ENCODE measurements around the gene GTF2A1. TPM values are rescaled to one million over a fixed set of nuclear protein-coding genes. Genes with fewer than 3 reads are reported as not detected.

GTF2A1 gene
- total RNA-seq, 4 donors from 2014 or later: 20.4 to 38.3 (median 33.2) TPM

DNA sequence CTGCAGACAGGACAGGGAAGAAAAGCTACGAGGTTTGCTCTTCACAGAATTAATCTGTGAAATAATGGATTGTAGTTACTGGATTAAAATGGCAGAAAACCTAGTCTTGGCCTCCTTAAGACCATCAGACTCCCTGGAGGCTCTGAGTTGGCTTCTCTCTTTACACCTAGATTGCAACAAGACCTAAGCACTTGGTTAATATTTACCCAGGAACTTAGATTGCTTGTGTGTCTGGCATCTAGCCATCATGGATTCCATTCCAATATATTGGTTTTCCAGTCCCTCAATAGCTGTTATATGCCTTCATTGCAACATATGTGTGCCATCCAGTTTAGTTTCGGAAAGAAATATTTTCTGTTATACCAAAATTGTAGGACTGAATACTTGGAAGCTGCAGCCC is 1.9 kb upstream of the GTF2A1 start:
- H3K27ac ChIP-seq: peak overlapping the region in 1 of 4 donors; percentile 98
- H3K36me3 ChIP-seq: no peaks in the 10 kb centered on the region
- no peaks in the 10 kb centered on the region for H3K9me3 ChIP-seq
- H3K4me1 ChIP-seq: peaks cover 18% of the 10 kb centered on the region in 2 donors
- TF ChIP-seq, protein P1, sequence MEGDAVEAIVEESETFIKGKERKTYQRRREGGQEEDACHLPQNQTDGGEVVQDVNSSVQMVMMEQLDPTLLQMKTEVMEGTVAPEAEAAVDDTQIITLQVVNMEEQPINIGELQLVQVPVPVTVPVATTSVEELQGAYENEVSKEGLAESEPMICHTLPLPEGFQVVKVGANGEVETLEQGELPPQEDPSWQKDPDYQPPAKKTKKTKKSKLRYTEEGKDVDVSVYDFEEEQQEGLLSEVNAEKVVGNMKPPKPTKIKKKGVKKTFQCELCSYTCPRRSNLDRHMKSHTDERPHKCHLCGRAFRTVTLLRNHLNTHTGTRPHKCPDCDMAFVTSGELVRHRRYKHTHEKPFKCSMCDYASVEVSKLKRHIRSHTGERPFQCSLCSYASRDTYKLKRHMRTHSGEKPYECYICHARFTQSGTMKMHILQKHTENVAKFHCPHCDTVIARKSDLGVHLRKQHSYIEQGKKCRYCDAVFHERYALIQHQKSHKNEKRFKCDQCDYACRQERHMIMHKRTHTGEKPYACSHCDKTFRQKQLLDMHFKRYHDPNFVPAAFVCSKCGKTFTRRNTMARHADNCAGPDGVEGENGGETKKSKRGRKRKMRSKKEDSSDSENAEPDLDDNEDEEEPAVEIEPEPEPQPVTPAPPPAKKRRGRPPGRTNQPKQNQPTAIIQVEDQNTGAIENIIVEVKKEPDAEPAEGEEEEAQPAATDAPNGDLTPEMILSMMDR (IDR thresholded peaks at IDR 0.05 in 4 of 5, conservative IDR thresholded peaks at IDR 0.05 in 1 of 5): no peak
- no peak for TF ChIP-seq POLR2A (IDR thresholded peaks at IDR 0.05)
- in situ Hi-C loops (cut with MboI; ENCODE audit: low sequenced_read_pairs in 4 of 4) (no loop called here), intact Hi-C loops (cut with DNase I; ENCODE audit: low total_unique reads) (loop anchor here (5.0 kb wide), 2 partner anchors 230 to 310 kb away; partner anchors contain the start of gene SEL1L)
- H3K27me3 ChIP-seq: no peaks in the 10 kb centered on the region
- H3K4me3 ChIP-seq: no peak overlapping the region
- ATAC-seq: no peak
- no peak for DNase-seq

DNA sequence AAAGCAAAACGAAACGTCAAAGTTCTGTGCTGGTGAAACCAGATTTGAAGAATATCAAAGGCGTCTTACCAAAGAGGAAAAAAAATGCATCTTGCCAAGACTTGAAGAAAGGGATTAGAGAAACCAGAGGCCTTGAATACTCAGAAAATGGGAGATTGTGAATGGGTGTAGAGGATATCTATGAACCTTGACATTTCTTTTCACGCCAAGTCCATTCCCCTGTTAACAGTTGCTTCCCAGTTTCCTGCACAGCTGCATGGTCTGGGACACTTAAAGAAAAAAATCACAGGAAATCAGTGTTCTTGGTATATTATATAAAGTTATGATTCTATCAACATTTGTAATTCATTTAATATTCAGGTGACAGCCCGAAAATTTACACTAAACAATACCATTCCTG is 1.4 kb upstream of the GTF2A1 start:
- H3K4me3 ChIP-seq: peak overlapping the region in 3 of 4 donors; percentile 58 to 93 (median 74)
- in situ Hi-C loops (cut with MboI; ENCODE audit: low sequenced_read_pairs in 4 of 4): no loop called here

DNA sequence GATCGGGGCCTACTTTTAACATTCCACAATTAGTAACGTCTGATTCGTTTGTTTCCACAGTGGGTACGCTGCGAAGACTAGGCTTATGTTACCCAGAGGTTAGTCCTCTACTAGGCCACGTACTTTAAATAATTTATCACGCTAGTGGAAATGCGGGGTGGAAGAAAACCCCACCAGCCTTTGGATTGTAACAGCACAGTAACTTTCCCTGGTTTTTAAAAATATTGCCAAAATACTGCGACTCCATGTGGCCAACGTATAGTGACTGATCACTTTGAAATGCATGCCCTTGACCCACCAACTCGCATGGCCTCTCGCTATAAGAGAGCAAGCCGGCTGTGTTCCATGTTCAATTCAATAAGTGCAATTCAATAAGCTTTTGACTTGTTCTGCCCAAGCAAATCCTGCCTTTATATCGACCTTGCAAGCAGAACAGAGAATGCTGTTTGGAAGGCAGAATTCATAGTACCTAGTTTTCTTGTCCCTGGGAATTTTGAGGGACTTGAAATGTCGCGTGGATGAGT is 882 bp upstream of the GTF2A1 start:
- H3K27me3 ChIP-seq: no peaks in the 10 kb centered on the region
- in situ Hi-C loops (cut with MboI; ENCODE audit: low sequenced_read_pairs in 4 of 4): no loop called here
- intact Hi-C loops (cut with DNase I; ENCODE audit: low total_unique reads): loop anchor here (5.0 kb wide), 2 partner anchors 231 to 311 kb away; partner anchors contain the start of gene SEL1L
- peak overlapping the region; percentile 92 to 98 (median 96) for H3K27ac ChIP-seq
- TF ChIP-seq, protein P1 (IDR thresholded peaks at IDR 0.05 in 4 of 5, conservative IDR thresholded peaks at IDR 0.05 in 1 of 5): no peak
- TF ChIP-seq POLR2A (IDR thresholded peaks at IDR 0.05): no peak
- DNase-seq (no peak), ATAC-seq (no peak)
- H3K36me3 ChIP-seq: no peaks in the 10 kb centered on the region
- H3K4me3 ChIP-seq: peak overlapping the region; percentile 58 to 93 (median 72)
- peaks cover 27 to 29% of the 10 kb centered on the region in 2 donors for H3K4me1 ChIP-seq
- no peaks in the 10 kb centered on the region for H3K9me3 ChIP-seq

More for the DNA sequence above, 1.4 kb upstream of the GTF2A1 start:
- H3K4me1 ChIP-seq: peaks cover 23 to 24% of the 10 kb centered on the region in 2 donors
- no peak for ATAC-seq
- H3K36me3 ChIP-seq: no peaks in the 10 kb centered on the region
- no peaks in the 10 kb centered on the region for H3K9me3 ChIP-seq
- no peaks in the 10 kb centered on the region for H3K27me3 ChIP-seq
- intact Hi-C loops (cut with DNase I; ENCODE audit: low total_unique reads): loop anchor here (5.0 kb wide), 2 partner anchors 230 to 310 kb away; partner anchors contain the start of gene SEL1L
- DNase-seq: no peak
- no peak for TF ChIP-seq POLR2A (IDR thresholded peaks at IDR 0.05)
- TF ChIP-seq, protein P1 (IDR thresholded peaks at IDR 0.05 in 4 of 5, conservative IDR thresholded peaks at IDR 0.05 in 1 of 5): no peak
- H3K27ac ChIP-seq: peak overlapping the region; percentile 92 to 98 (median 96)

DNA sequence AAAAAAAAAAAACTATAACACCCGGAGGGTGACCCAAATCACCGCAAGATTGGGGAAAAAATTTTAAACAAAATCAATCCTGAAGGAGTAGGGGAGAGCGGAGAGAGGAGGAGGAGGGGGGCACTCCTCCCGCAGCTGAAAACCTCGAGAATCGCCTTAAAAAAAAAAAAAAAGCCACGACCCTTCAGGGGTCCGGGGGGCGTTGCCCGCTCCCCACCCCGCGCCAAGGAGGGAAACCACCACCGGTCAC is 254 bp downstream of the GTF2A1 start:
- ATAC-seq: no peak
- no peaks in the 10 kb centered on the region for H3K9me3 ChIP-seq
- H3K4me1 ChIP-seq: peaks cover 27 to 30% of the 10 kb centered on the region in 2 donors
- peak; percentile 94 to 96 for TF ChIP-seq POLR2A (IDR thresholded peaks at IDR 0.05)
- TF ChIP-seq, protein P1 (IDR thresholded peaks at IDR 0.05 in 4 of 5, conservative IDR thresholded peaks at IDR 0.05 in 1 of 5): no peak
- H3K27ac ChIP-seq: peak overlapping the region; percentile 92 to 98 (median 96)
- peak overlapping the region; percentile 74 to 93 (median 90) for H3K4me3 ChIP-seq
- intact Hi-C loops (cut with DNase I; ENCODE audit: low total_unique reads): loop anchor here (5.0 kb wide), 2 partner anchors 232 to 312 kb away; partner anchors contain the start of gene SEL1L
- in situ Hi-C loops (cut with MboI; ENCODE audit: low sequenced_read_pairs in 4 of 4): no loop called here
- no peaks in the 10 kb centered on the region for H3K27me3 ChIP-seq
- DNase-seq: no peak
- H3K36me3 ChIP-seq: peaks cover 0 to 7% of the 10 kb centered on the region in 2 donors
